Nephron (organoid): ENCODE measurements around the gene EIF4G1.
A peak's percentile ranks its signal among the peaks of the same experiment; 100 is the strongest.

ENCODE experiments used
- H3K27ac Mint-ChIP-seq, 3 experiments: 2 replicates each; pipeline ENCODE4 v1.8.0; 2020; ENCODE audit warnings: mixed read lengths in 3 of 3, mild to moderate bottlenecking in 2 of 3, moderate library complexity in 1 of 3
- H3K27me3 Mint-ChIP-seq: 2 replicates; pipeline ENCODE4 v1.8.0; 2021; ENCODE audit warnings: low read depth, mild to moderate bottlenecking, moderate library complexity, mixed read lengths
- H3K36me3 Mint-ChIP-seq: 2 replicates; pipeline ENCODE4 v1.8.0; 2020; ENCODE audit warnings: low read depth, mixed read lengths
- H3K4me1 Mint-ChIP-seq: 2 replicates; pipeline ENCODE4 v1.8.0; 2020; ENCODE audit warnings: mixed read lengths
- H3K4me3 Mint-ChIP-seq, 3 experiments: 2 replicates each; pipeline ENCODE4 v1.8.0; 2020; ENCODE audit warnings: mild to moderate bottlenecking in 3 of 3, mixed read lengths in 3 of 3, moderate library complexity in 2 of 3
- H3K9me3 Mint-ChIP-seq: 2 replicates; pipeline ENCODE4 v1.8.0; 2020; ENCODE audit warnings: mixed read lengths
- TF ChIP-seq, protein P1 (sequence below), 3 experiments: fragments of 200-600 bp; sonication (generic); IDR thresholded peaks; one replicate each; pipeline ENCODE4 v1.5.0; 2021; ENCODE audit warnings: antibody characterized with exemption in 3 of 3; ENCODE audit not compliant: unreplicated experiment in 3 of 3

The EIF4G1 gene

GRCh38 chr3:184316792-184317191, 2.4 kb downstream of the EIF4G1 start:
- Mint-ChIP-seq H3K4me3 (peak overlapping the region; percentile 87 to 90 (median 89)), H3K9me3 (no peaks in the 10 kb centered on the region), H3K36me3 (peaks cover 39% of the 10 kb centered on the region), H3K27me3 (no peaks in the 10 kb centered on the region), H3K27ac (peak overlapping the region; percentile 75 to 95 (median 90)), H3K4me1 (peaks cover 27% of the 10 kb centered on the region)
- TF ChIP-seq, protein P1, sequence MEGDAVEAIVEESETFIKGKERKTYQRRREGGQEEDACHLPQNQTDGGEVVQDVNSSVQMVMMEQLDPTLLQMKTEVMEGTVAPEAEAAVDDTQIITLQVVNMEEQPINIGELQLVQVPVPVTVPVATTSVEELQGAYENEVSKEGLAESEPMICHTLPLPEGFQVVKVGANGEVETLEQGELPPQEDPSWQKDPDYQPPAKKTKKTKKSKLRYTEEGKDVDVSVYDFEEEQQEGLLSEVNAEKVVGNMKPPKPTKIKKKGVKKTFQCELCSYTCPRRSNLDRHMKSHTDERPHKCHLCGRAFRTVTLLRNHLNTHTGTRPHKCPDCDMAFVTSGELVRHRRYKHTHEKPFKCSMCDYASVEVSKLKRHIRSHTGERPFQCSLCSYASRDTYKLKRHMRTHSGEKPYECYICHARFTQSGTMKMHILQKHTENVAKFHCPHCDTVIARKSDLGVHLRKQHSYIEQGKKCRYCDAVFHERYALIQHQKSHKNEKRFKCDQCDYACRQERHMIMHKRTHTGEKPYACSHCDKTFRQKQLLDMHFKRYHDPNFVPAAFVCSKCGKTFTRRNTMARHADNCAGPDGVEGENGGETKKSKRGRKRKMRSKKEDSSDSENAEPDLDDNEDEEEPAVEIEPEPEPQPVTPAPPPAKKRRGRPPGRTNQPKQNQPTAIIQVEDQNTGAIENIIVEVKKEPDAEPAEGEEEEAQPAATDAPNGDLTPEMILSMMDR (IDR thresholded peaks at IDR 0.05; ENCODE audit: unreplicated experiment in 3 of 3), result no peak

GRCh38 chr3:184317201-184317600, 2.8 kb downstream of the EIF4G1 start:
- Mint-ChIP-seq H3K4me1 (peaks cover 27% of the 10 kb centered on the region), H3K36me3 (peaks cover 42% of the 10 kb centered on the region), H3K27ac (peak overlapping the region; percentile 48 to 95 (median 90)), H3K4me3 (peak overlapping the region; percentile 87 to 90 (median 89)), H3K27me3 (no peaks in the 10 kb centered on the region), H3K9me3 (no peaks in the 10 kb centered on the region)
- TF ChIP-seq, protein P1 (IDR thresholded peaks at IDR 0.05; ENCODE audit: unreplicated experiment in 3 of 3), result no peak

DNA sequence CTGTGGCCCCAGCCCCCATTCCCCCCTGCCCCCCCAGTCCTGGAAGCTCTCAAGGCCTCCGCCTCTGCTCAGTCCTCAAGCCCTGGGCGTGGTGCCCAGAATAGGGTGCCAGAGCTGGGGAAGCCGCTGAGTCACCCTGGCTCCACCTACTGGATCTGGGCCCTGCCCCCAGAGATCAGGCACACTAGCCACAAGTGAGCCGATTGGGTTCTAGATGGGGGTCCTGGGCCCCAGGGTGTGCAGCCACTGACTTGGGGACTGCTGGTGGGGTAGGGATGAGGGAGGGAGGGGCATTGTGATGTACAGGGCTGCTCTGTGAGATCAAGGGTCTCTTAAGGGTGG, 5.7 kb downstream of the EIF4G1 start:
- no peaks in the 10 kb centered on the region for H3K27me3 Mint-ChIP-seq

GRCh38 chr3:184321666-184322065, 7.3 kb downstream of the EIF4G1 start:
- H3K4me1 Mint-ChIP-seq, result peaks cover 21% of the 10 kb centered on the region
- no peaks in the 10 kb centered on the region for H3K27me3 Mint-ChIP-seq

More for the DNA sequence above, 5.7 kb downstream of the EIF4G1 start:
- Mint-ChIP-seq H3K9me3 (no peaks in the 10 kb centered on the region), H3K36me3 (peaks cover 68% of the 10 kb centered on the region), H3K4me1 (peaks cover 27% of the 10 kb centered on the region), H3K4me3 (no peak overlapping the region), H3K27ac (no peak overlapping the region)
- TF ChIP-seq, protein P1 (IDR thresholded peaks at IDR 0.05; ENCODE audit: unreplicated experiment in 3 of 3), result no peak

DNA sequence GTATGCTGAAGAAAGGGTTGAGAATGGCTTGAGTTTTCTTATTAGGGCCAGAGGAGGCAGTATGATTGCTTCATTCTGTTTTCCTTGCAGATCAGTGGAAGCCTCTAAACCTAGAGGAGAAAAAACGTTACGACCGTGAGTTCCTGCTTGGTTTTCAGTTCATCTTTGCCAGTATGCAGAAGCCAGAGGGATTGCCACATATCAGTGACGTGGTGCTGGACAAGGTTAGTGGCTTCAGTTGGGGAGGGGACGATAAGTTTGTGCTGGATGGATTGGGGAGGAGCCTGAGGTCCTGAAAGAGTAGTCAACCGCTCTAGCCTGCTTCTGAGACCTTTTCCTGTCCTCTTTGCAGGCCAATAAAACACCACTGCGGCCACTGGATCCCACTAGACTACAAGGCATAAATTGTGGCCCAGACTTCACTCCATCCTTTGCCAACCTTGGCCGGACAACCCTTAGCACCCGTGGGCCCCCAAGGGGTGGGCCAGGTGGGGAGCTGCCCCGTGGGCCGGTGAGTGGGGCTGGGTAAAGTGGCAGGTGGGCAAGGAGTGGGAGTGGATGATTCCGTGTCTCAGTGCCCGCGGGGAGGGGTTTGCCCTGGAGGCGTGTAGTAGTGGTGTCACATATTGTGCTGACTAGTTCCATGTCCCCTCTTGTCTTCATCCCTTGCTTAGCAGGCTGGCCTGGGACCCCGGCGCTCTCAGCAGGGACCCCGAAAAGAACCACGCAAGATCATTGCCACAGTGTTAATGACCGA, 8.5 kb downstream of the EIF4G1 start:
- H3K9me3 Mint-ChIP-seq, result no peaks in the 10 kb centered on the region
- H3K27me3 Mint-ChIP-seq, result no peaks in the 10 kb centered on the region
- H3K27ac Mint-ChIP-seq, result no peak overlapping the region
- H3K4me3 Mint-ChIP-seq, result no peak overlapping the region
- TF ChIP-seq, protein P1 (IDR thresholded peaks at IDR 0.05; ENCODE audit: unreplicated experiment in 3 of 3), result no peak
- H3K36me3 Mint-ChIP-seq, result peaks cover 84% of the 10 kb centered on the region
- H3K4me1 Mint-ChIP-seq, result peaks cover 9% of the 10 kb centered on the region

More at GRCh38 chr3:184321666-184322065, 7.3 kb downstream of the EIF4G1 start:
- TF ChIP-seq, protein P1 (IDR thresholded peaks at IDR 0.05; ENCODE audit: unreplicated experiment in 3 of 3), result no peak
- Mint-ChIP-seq H3K4me3 (no peak overlapping the region), H3K9me3 (no peaks in the 10 kb centered on the region), H3K36me3 (peaks cover 82% of the 10 kb centered on the region), H3K27ac (no peak overlapping the region)

DNA sequence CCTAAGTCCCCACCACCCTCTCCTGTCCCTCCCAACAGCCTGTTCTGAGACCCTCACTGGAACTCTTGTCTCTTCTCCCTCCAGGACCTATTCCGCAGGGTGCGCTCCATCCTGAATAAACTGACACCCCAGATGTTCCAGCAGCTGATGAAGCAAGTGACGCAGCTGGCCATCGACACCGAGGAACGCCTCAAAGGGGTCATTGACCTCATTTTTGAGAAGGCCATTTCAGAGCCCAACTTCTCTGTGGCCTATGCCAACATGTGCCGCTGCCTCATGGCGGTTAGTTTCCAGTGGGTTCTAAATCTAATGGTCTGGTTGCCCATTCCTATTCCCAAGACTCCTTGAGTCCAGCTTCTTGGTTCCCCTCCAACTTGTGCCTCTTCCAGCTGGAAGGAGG, 9.3 kb downstream of the EIF4G1 start:
- H3K36me3 Mint-ChIP-seq, result peaks cover 89% of the 10 kb centered on the region

More for the DNA sequence above, 9.3 kb downstream of the EIF4G1 start:
- TF ChIP-seq, protein P1 (IDR thresholded peaks at IDR 0.05; ENCODE audit: unreplicated experiment in 3 of 3), result no peak
- Mint-ChIP-seq H3K4me3 (no peak overlapping the region), H3K27me3 (no peaks in the 10 kb centered on the region), H3K9me3 (no peaks in the 10 kb centered on the region), H3K27ac (no peak overlapping the region), H3K4me1 (peaks cover 6% of the 10 kb centered on the region)
